HG03432 (cell line): Measurements from ENCODE around the gene IMPDH1.

Experiments
- ATAC-seq: cut with Tn5 transposase; IDR thresholded peaks from one replicate; pipeline ENCODE4 v1.9.1; 2021; ENCODE audit warnings: mild to moderate bottlenecking, moderate library complexity; ENCODE audit not compliant: unreplicated experiment

The IMPDH1 gene

GRCh38 chr7:128435327-128435686 is 25.5 kb upstream of the IMPDH1 start:
- no peak for ATAC-seq

- no peak for ATAC-seq
Measured at GRCh38 chr7:128434413-128435326, 24.9 kb upstream of the IMPDH1 start.

GRCh38 chr7:128431754-128432153 is 22.0 kb upstream of the IMPDH1 start:
- no peak for ATAC-seq

- no peak for ATAC-seq
Measured at GRCh38 chr7:128431221-128431620, 21.4 kb upstream of the IMPDH1 start.

- no peak for ATAC-seq
Measured at GRCh38 chr7:128430207-128430606, 20.4 kb upstream of the IMPDH1 start.

GRCh38 chr7:128427289-128427891 is 17.6 kb upstream of the IMPDH1 start:
- ATAC-seq, result peak; percentile 52

- no peak for ATAC-seq
Measured at GRCh38 chr7:128425850-128426249, 16.1 kb upstream of the IMPDH1 start.

GRCh38 chr7:128424686-128425275 is 15.0 kb upstream of the IMPDH1 start:
- no peak for ATAC-seq

GRCh38 chr7:128422842-128423241 is 13.1 kb upstream of the IMPDH1 start:
- ATAC-seq, result no peak

- ATAC-seq, result no peak
Measured at GRCh38 chr7:128422037-128422436, 12.3 kb upstream of the IMPDH1 start.

- ATAC-seq, result no peak
Measured at GRCh38 chr7:128421384-128421783, 11.6 kb upstream of the IMPDH1 start.

GRCh38 chr7:128420773-128421172 is 11.0 kb upstream of the IMPDH1 start:
- no peak for ATAC-seq

GRCh38 chr7:128419257-128419656 is 9.5 kb upstream of the IMPDH1 start:
- no peak for ATAC-seq

GRCh38 chr7:128417071-128417470 is 7.3 kb upstream of the IMPDH1 start:
- ATAC-seq, result no peak

- ATAC-seq, result no peak
Measured at GRCh38 chr7:128415217-128415785, 5.5 kb upstream of the IMPDH1 start.

- no peak for ATAC-seq
Measured at GRCh38 chr7:128410451-128410753, 620 bp upstream of the IMPDH1 start.

GRCh38 chr7:128408709-128409595 is 830 bp downstream of the IMPDH1 start:
- no peak for ATAC-seq

GRCh38 chr7:128407751-128408708 is 1.8 kb downstream of the IMPDH1 start:
- ATAC-seq, result no peak

- ATAC-seq, result no peak
Measured at GRCh38 chr7:128407233-128407589, 2.6 kb downstream of the IMPDH1 start.
